ENCODE data around the gene ITPA. TPM values are rescaled to one million over a fixed set of nuclear protein-coding genes. Genes with fewer than 3 reads are reported as not detected.

ITPA gene
- total and polyA plus RNA-seq, 10 of the 15 experiments (the other 5 are each of a cell fraction or from before 2014, with no cell fraction given), result 5.5 to 124 (median 66.3) TPM

- TF ChIP-seq NKRF (conservative IDR thresholded peaks at IDR 0.05), result no peak; the same call in none of the 2 replicates
- TF ChIP-seq, protein P1, sequence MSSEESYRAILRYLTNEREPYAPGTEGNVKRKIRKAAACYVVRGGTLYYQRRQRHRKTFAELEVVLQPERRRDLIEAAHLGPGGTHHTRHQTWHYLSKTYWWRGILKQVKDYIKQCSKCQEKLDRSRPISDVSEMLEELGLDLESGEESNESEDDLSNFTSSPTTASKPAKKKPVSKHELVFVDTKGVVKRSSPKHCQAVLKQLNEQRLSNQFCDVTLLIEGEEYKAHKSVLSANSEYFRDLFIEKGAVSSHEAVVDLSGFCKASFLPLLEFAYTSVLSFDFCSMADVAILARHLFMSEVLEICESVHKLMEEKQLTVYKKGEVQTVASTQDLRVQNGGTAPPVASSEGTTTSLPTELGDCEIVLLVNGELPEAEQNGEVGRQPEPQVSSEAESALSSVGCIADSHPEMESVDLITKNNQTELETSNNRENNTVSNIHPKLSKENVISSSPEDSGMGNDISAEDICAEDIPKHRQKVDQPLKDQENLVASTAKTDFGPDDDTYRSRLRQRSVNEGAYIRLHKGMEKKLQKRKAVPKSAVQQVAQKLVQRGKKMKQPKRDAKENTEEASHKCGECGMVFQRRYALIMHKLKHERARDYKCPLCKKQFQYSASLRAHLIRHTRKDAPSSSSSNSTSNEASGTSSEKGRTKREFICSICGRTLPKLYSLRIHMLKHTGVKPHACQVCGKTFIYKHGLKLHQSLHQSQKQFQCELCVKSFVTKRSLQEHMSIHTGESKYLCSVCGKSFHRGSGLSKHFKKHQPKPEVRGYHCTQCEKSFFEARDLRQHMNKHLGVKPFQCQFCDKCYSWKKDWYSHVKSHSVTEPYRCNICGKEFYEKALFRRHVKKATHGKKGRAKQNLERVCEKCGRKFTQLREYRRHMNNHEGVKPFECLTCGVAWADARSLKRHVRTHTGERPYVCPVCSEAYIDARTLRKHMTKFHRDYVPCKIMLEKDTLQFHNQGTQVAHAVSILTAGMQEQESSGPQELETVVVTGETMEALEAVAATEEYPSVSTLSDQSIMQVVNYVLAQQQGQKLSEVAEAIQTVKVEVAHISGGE (CRISPR knock-in tag; IDR thresholded peaks at IDR 0.05), result no peak
- no peak for TF ChIP-seq ZNF384 (IDR thresholded peaks at IDR 0.05; ENCODE audit: borderline replicate concordance, low read depth, low read length)
- no peak for TF ChIP-seq HDAC6 (IDR thresholded peaks at IDR 0.05; ENCODE audit: unreplicated experiment)
- TF ChIP-seq, protein P2, sequence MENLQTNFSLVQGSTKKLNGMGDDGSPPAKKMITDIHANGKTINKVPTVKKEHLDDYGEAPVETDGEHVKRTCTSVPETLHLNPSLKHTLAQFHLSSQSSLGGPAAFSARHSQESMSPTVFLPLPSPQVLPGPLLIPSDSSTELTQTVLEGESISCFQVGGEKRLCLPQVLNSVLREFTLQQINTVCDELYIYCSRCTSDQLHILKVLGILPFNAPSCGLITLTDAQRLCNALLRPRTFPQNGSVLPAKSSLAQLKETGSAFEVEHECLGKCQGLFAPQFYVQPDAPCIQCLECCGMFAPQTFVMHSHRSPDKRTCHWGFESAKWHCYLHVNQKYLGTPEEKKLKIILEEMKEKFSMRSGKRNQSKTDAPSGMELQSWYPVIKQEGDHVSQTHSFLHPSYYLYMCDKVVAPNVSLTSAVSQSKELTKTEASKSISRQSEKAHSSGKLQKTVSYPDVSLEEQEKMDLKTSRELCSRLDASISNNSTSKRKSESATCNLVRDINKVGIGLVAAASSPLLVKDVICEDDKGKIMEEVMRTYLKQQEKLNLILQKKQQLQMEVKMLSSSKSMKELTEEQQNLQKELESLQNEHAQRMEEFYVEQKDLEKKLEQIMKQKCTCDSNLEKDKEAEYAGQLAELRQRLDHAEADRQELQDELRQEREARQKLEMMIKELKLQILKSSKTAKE (IDR thresholded peaks at IDR 0.05; ENCODE audit: low read depth, poor library complexity, severe bottlenecking), result no peak
- TF ChIP-seq, protein P3, sequence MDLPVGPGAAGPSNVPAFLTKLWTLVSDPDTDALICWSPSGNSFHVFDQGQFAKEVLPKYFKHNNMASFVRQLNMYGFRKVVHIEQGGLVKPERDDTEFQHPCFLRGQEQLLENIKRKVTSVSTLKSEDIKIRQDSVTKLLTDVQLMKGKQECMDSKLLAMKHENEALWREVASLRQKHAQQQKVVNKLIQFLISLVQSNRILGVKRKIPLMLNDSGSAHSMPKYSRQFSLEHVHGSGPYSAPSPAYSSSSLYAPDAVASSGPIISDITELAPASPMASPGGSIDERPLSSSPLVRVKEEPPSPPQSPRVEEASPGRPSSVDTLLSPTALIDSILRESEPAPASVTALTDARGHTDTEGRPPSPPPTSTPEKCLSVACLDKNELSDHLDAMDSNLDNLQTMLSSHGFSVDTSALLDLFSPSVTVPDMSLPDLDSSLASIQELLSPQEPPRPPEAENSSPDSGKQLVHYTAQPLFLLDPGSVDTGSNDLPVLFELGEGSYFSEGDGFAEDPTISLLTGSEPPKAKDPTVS (IDR thresholded peaks at IDR 0.05; ENCODE audit: low read depth, low read length), result no peak
- no peak for TF ChIP-seq TARDBP (IDR thresholded peaks at IDR 0.05; ENCODE audit: borderline replicate concordance)
- TF ChIP-seq NBN (IDR thresholded peaks at IDR 0.05), result peak; percentile 64; the same call in 1 of the 2 replicates
- TF ChIP-seq LARP7 (IDR thresholded peaks at IDR 0.05), result no peak; the same call in 1 of the 2 replicates
- no peak for TF ChIP-seq RELA (IDR thresholded peaks at IDR 0.05; ENCODE audit: borderline replicate concordance, partially characterized antibody)
- TF ChIP-seq E2F8 (IDR thresholded peaks at IDR 0.05; ENCODE audit: low read depth, partially characterized antibody), result peak; percentile 62
- TF ChIP-seq SP1 (IDR thresholded peaks at IDR 0.05; ENCODE audit: low read depth, low read length), result no peak
- no peak for TF ChIP-seq PAX5 (IDR thresholded peaks at IDR 0.05; ENCODE audit: borderline replicate concordance, low read depth, low read length)
- no peak for TF ChIP-seq ZZZ3 (IDR thresholded peaks at IDR 0.05; ENCODE audit: control insufficient read depth, insufficient read length, low read depth)
- TF ChIP-seq IKZF1 (conservative IDR thresholded peaks at IDR 0.05), result peak; percentile 85
- no peak for TF ChIP-seq SMC3 (IDR thresholded peaks at IDR 0.05; ENCODE audit: borderline replicate concordance, low read length)
- no peak for TF ChIP-seq CBX5 (IDR thresholded peaks at IDR 0.05; ENCODE audit: low read depth)
Observed at GRCh38 chr20:3209257-3209945, at the start of gene ITPA (continued).
